Hematopoietic multipotent progenitor cell treated with erythropoietin and hydrocortisone succinate and interleukin-3 and kit ligand, for 8 days (in vitro differentiated cells): ENCODE measurements around the gene PLA2G4D.

Experiments
- DNase-seq: peaks from one replicate; pipeline ENCODE4 v3.0.0-alpha.2; 2015

The PLA2G4D gene

GRCh38 chr15:42090370-42090769 is 4.0 kb downstream of the PLA2G4D start:
- no peak for DNase-seq

- DNase-seq: no peak
These were observed 4.4 kb downstream of the PLA2G4D start for GRCh38 chr15:42089942-42090341.

GRCh38 chr15:42088801-42089640 is 5.3 kb downstream of the PLA2G4D start:
- DNase-seq: no peak

- DNase-seq: no peak
These were observed 6.2 kb downstream of the PLA2G4D start for GRCh38 chr15:42087926-42088800.

GRCh38 chr15:42087460-42087859 is 6.9 kb downstream of the PLA2G4D start:
- DNase-seq: no peak

GRCh38 chr15:42085721-42086120 is 8.6 kb downstream of the PLA2G4D start:
- DNase-seq: no peak

- DNase-seq: no peak
These were observed 9.1 kb downstream of the PLA2G4D start for GRCh38 chr15:42085236-42085605.

- DNase-seq: peak; percentile 55
These were observed 9.7 kb downstream of the PLA2G4D start for GRCh38 chr15:42084465-42085235.

- no peak for DNase-seq
These were observed 10.4 kb downstream of the PLA2G4D start for GRCh38 chr15:42083916-42084315.

- DNase-seq: no peak
These were observed 10.8 kb downstream of the PLA2G4D start for GRCh38 chr15:42083605-42083908.

GRCh38 chr15:42082823-42083604 is 11.3 kb downstream of the PLA2G4D start:
- DNase-seq: no peak

GRCh38 chr15:42082141-42082540 is 12.2 kb downstream of the PLA2G4D start:
- DNase-seq: no peak

GRCh38 chr15:42080919-42081830 is 13.2 kb downstream of the PLA2G4D start:
- DNase-seq: no peak

GRCh38 chr15:42080186-42080918 is 14.0 kb downstream of the PLA2G4D start:
- no peak for DNase-seq

- DNase-seq: no peak
These were observed 14.9 kb downstream of the PLA2G4D start for GRCh38 chr15:42079401-42079908.

GRCh38 chr15:42078903-42079302 is 15.5 kb downstream of the PLA2G4D start:
- no peak for DNase-seq

- no peak for DNase-seq
These were observed 16.7 kb downstream of the PLA2G4D start for GRCh38 chr15:42077689-42078088.

- no peak for DNase-seq
These were observed 20.9 kb downstream of the PLA2G4D start for GRCh38 chr15:42073418-42073817.

- DNase-seq: no peak
These were observed 22.1 kb downstream of the PLA2G4D start for GRCh38 chr15:42072141-42072685.

GRCh38 chr15:42071717-42072116 is 22.6 kb downstream of the PLA2G4D start:
- DNase-seq: no peak
